NCI-H1436 (cell line): ENCODE measurements around the gene MMP19.
A peak's percentile ranks its signal among the peaks of the same experiment; 100 is the strongest.
"Not testable (repeated sequence)": the region's sequence is repeated elsewhere in the genome, so short reads cannot be mapped to it uniquely, and the experiment has no call there.

Experiments
- DNase-seq: peaks from one replicate; lab custom pipeline; 2025; lab: John Stamatoyannopoulos, UW

The MMP19 gene

DNA sequence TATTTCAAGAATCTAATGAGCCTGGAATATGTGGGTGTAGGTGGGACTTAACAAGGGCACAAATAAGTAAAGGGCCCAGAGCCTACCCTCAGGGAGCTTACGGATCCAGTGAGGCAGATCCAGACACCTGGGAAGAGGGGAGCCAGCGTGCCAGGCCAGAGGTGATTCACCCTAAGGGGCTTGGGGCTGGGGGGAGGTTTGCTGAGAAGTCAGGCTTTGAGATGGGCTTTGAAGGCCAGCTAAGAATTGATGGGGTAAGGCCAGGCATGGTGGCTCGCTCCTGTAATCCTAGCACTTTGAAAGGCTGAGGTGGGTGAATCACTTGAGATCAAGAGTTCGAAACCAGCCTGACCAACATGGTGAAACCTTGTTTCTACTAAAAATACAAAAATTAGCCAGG is 695 bp upstream of the MMP19 start:
- no peak for DNase-seq

DNA sequence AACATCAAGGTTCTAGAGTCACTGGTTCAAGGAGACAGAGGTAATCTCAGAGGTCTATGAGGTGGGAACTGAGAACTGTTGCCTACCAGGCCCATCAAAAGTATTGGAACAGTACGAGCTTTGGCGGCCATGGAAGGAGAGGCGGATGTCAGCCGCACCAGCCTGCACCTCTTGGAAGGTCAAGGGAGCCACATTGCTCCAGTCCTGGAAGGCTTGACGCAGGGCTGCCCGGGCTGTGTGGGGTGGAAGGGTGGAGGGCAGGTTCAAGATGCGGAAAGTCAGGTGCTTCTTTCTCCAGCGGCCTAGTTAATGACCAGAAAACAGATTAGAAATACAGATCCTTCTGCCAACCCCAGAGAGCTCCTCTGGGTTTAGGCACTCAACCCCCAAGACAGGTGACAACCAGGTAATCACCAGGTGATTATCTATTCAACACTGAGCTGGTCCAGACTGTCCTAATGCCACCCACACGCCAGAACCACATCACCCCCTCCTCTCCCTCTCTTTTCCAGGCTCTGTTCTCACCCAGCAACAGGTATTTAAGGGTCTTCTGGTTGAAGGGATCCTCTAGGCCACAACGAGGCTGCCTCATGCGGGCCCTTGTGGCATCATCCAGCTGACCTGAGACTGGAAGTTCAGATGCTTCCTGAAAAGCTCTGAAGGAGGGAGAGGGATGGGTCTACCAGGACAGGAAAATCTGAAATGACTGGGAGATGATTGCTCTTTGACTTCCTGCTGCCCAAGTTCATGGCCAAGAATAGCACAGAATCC is 2.0 kb downstream of the MMP19 start:
- DNase-seq: no peak

DNA sequence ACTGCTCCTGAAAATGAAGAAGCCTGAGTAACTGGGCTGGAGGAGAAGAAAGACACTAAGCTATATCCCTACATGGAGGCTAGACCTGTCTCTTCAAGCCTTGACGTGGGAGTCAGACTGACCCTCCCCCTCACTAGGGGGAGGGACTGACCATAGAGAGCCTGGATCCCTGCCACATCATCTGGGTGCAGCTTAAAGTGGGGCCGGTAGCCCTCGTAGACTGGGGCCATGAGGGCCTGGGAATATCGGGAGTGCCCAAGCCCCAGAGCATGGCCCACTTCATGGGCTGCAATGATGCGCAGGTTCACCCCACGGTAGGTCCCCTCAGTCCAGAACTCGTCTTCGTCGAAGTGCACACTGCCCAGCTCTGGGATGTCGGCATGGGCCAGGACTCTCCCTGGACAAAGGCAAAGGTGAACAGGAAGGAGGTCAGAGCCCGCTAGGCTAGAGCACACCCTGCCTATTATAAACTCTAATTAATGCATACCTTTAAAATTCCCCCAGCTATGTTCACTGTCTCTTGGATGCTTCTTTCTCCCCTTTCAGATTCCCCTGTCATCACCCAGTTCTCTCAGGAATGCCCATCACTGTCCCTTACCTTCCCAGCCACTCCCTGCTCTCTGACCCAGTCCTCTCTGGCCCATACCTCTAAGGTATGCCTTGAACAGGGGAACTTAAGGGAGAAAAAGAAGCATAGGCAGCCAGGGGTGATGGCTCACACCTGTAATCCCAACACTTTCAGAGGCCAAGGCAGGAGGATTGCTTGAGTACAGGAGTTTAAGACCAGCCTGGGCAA is 3.2 kb downstream of the MMP19 start:
- DNase-seq: no peak

DNA sequence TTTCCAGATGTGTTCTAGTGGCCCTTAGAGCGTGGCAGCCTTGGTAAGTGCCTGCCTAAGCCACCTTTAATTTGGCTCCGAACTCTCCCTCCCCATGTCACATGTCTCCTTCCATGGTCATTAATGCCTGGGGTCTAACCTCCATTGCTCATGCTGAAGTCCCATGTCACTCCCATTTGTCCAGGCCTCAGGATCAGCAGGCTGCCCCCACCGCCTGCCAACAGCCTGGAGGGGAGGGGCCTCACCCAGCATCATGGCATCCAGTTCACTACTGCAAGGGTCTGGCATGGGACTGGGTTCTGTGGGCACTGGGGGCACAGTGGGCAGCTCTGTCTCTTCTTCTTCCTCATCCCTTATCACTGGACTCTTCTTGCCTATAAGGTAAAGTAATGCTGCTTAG is 4.4 kb downstream of the MMP19 start:
- no peak for DNase-seq

DNA sequence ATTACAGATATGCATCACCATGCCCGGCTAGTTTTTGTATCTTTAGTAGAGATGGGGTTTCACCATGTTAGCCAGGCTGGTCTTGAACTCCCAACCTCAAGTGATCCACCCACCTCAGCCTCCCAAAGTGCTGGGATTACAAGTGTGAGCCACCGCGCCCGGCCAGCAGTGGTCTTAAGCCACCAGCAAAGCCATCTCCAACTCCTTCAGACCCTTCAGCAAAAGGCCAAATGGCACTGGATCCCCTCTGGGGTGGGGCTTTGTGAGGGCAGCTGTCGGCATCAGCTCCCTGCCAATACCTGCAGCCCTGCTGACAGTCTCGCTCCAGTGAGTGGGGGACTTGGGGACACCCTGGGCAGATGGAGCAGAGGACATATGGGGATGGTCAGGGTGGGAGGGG is 8.3 kb downstream of the MMP19 start:
- DNase-seq: not testable (repeated sequence)

DNA sequence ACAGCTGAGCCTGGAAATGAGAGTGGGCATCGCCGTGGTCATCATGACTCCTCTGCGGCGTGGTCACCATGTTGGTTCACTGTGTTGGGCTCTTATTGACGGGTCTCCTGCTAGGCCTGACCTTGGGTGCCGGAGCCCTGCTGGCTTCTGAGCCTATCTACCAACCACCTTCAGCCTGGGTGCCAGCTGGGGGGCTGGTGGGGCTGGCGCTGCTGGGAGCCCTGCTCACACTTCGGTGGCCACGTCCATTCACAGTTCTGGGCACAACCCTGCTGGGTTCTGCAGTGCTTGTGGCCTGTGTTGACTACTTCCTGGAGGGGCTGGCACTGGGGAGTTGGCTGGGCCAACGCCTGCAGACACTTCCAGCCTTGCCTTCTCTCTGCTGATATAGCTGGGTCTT is 9.7 kb downstream of the MMP19 start:
- DNase-seq: no peak

DNA sequence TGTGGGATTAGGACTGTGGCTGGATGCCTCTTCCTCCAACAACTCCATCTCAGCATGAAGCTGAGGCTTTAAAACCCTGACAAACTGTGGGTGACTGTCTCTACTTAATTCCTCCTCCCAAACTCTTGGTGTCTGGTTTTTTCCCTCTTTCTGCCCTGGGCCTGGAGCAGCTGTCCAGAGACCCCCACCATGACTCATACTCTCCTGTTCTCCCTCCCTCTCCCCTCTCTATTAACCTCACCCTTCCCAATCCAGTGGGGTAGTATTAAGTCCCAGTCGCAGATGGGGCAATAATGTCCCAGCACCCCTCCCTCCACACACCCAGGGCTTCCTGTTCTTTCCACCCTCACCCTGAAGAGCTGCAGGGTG is 11.3 kb downstream of the MMP19 start:
- no peak for DNase-seq

DNA sequence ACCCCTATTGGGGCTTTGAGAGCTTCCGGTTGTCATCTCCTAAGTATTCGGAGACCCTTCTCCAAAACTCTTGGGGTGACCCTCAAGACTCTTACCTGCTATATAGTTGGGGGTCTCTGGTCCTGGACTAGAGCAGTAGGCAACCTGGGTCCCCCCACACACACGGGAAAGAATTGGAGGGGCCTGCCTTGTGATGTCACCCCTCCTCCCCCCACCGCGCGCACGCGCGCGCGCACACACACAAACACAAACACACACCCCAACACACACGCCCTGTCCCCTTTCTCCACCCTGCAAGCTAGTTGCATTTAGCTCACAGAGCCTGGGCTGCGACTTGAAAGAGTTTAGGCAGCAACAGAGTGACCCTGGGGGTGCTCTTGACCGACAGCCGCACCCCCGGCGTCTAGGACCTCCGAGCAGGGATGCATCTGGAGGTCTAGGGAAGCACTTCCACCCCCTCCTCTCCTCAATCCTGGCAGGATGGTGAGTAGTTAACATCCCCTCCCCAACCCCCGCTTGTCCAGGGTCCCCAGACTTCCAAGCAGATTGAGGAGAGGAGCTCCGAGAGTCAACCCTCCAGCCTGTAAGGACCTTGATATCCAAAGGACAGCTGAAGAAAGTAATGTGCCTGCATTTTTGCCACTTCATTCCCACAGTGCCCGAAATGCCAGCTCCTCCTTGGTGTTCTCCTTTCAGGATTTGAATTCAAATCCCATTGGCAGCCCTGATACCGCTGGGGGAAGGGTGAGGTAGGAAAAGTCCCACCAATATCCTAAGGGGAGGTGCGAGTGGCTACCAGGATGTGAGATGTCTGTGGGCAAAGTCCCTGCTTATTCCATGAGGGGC is 11.9 kb downstream of the MMP19 start:
- DNase-seq: peak; percentile 32

DNA sequence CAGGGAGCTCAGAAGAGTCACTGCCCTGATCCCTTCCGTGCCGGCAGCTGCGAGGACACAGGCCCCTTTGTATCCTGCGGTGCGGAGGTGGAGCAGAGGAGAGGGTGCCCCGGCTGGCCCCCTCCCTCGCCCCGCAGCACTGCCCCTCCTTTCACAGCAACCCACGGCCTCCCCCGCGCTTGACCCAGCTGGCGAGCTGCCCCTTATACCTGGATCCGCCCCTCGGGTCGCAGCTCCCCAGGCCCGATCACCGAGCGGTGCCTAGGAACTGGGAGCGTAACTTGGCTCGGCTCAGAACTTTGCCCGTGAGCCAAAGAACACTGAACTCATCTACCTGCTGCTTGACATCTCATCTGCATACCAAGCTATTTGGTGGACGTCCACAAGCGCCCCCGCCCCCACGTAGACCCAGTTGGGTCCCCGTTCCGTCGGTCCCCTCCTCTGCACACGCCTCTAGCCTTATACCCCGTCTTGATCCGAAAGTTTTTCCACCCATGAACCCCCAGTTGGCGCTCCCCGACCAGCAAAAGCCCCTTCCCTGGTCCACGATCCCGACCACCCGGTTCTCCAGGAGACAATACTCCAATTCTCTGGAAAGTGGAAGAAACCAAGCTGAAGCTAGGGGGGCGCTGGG is 12.7 kb downstream of the MMP19 start:
- DNase-seq: peak; percentile 23

DNA sequence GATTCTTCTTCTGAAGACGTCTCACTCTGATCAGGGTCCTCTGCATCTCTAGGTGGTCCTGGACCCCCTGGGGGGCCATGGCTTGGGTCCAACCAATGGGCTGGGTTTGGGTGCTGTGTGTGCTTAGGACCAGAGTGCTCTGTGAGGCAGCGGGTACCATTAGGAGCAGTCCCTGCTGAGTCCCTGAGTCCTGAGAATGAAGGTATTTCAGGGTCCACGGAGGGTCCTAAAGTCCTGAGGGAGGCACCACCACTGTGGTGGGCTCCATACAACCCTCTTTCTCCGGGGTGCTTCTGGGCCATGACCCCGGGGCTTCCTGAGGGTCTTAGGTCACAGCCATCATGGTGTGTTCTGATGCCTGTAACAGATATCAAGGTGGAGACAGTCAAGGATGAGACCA is 14.4 kb downstream of the MMP19 start:
- DNase-seq: no peak

DNA sequence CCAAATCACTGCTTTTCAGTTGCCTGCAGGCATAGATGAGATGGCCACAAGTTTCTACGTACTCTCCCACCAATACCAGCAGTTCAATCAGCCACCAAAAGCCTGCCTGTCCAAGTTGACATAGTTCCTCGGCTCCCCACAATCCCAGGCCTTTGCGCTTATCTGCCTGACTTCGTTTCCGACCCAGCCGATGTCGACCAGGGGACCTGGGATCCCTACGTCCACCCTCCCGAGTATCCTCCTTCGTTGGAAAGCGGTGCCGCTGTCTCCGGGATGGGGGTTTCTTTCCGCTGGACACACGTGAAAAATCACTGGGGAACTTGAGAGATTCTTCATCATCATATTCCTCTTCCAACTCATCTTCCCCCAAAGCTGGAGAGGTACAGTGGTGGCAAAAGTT is 14.9 kb downstream of the MMP19 start:
- DNase-seq: no peak

DNA sequence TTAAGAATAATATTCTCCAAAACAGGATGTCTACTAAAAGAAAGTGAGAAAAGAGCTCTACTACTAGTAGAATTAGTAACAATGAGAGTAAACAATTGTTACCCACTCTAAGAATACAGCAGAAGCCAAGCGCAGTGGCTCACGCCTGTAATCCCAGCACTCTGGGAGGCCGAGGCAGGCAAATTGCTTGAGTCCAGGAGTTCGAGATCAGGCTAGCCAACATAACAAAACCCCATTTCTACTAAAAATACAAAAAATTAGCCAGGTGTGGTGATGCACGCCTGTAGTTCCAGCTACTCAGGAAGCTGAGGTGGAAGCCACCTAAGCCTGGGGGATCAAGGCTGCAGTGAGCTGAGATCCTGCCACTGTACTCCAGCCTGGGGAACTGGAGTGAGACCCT is 18.0 kb downstream of the MMP19 start:
- DNase-seq: no peak

DNA sequence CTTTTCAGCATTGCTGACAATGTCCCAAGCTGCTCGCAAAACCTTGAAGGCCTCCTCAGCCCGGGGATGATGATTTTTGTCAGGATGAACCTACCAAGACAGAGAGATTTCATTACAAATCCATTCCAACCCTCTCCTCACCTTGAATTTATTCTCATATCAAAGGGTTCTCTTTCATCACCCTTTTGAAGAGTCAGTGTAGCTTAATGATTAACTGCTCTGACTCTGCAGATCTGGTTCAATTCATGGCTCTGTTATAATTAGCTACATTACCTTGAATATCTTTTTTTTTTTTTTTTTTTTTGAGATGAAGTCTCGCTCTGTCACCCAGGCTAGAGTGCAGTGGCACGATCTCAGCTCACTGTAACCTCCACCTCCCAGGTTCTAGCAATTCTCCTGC is 19.3 kb downstream of the MMP19 start:
- DNase-seq: no peak

DNA sequence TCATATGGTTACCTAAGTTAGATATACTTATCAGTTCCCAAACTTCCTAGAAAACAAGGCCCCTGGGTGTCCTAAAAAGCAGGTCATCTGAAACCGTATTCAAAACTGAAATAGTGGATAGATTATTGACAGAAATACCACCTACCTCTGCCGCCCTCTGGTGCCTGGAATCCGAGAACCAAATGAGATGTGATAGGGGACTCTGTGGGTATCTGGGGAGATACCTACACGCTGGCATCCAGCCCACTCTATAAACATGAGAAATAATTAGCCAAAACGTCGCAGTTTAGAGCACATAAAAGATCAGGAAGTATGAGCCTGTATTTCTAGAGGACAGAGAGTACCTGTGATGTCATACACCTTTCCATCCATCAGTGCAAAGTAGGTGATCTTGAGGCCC is 20.5 kb downstream of the MMP19 start:
- DNase-seq: no peak

DNA sequence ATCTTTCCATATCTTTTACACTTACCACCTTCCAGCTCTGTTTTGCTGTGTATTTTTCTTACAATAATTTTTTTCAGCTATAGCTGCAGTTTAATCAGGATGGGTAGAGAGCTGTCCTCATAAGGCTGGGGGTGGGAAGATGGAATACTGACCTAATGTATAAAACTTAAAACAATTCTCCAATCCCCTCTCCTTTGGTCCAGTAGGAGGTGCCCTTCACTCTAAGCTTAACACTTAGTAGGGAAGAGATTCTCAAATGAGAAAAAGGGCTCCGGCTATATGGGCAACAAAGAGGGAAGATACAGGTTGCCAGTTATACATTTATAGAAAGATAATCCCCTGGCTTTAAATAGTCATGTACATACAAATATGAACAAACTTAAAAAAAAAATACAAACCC is 22.1 kb downstream of the MMP19 start:
- no peak for DNase-seq

DNA sequence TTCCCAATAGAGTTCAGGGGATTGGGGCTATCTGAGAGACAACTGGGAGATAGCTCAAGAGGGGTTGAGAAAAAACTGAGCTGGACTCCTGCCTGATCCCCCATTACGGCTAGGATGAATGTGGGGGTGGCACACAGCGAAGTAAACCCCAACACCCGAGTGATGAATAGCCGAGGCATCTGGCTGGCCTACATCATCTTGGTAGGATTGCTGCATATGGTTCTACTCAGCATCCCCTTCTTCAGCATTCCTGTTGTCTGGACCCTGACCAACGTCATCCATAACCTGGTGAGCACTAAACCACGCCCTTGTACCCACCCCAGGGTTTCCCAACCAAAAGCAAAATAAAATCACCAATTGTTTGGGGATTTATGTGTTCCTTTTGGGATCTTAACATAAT is 23.9 kb downstream of the MMP19 start:
- no peak for DNase-seq

DNA sequence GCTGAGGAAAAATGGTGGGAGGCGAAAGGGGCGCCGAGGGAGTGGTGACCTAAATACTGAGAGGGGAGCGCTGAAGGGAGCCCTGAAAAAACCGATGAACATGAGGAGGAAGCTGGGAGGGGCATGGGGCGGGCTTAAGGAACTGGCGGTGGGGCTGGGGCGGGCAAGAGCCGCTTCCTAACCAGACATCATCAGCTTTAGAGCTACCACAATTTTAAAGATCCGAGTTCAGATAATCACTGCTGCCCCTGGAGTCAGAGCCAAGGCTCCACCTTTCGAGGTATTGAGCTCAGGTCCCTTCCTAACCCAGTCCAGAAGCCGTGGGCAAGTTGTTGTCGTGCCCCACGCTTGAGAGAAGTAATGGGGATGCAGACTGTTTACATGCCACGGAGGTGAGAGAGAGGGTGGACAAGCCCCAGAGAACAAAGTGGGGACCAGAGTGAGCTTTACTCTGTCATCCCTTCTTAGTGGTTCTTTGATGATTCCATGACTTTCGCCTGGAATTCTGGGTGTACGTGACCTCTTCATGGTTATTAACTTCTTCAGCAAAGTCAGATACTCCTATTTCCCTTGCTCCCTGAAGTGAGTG is 24.5 kb downstream of the MMP19 start:
- no peak for DNase-seq

DNA sequence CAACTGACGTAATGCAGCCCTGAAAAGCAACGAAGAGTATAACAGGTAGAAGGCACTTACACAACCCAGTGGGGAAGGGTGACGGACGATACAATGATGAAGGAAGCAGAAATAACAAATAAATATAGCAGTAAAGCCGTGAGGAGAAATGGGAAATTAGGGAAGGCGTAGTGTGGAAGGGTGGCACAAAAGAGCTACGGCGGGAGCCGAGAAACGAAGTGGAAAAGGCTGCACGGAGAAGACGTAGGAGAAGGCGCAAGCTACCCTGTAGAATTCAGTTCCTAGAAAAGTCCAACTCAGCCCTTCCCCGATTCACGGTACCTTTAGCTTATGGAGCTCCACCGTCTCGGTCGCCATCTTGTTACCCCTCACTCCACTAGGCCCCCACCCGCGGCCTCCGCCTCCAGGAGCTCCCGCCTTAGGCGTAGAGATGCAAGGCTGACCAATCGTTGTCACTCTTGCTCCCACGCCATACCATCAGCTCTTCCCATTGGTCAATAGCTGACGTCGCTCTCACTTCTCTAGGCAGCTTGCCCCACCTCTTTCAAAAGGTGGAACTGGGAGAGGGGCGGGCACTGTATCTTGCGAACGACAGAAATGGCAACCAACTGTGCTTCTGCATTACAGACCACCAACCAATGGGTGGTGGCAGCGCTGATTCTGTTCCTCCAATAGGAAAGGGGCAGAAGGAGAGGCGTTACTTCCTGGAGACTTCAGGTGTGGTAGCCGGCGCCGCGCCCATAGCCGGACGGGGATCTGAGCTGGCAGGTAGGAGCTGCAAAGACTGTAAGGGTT is 25.2 kb downstream of the MMP19 start, which contains the start of the genes ORMDL2 and SARNP:
Gene ORMDL2 (plus strand): TSS at position 697 of the 795 bp plus-strand sequence. CDS start 959 bp downstream, outside the sequence.
Gene SARNP (minus strand): TSS at position 380 of the 795 bp plus-strand sequence. CDS start 23 bp downstream, at position 357.
- peak; percentile 99 for DNase-seq

DNA sequence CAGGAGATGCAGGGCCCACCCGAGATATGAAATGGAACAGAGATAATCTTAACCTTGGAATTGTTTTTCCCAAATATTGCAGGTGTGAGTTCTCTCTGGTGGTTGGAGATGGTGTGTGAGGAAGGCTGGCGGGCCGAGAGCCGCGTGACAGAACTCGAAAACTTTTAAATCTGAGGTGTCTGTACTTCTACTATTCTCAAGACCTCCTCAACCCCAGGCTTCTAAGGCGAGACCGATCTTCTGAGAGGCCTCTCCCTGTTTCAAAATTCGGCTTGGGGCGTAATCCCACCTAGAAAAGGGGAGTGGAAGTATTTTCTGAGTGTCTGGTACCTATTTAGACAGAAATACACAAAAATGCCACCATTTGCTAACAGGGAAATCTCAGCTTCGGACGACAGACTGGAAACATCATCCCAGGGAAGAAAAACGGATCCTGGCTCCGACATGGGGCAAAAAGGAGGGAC is 25.8 kb downstream of the MMP19 start:
- DNase-seq: no peak

DNA sequence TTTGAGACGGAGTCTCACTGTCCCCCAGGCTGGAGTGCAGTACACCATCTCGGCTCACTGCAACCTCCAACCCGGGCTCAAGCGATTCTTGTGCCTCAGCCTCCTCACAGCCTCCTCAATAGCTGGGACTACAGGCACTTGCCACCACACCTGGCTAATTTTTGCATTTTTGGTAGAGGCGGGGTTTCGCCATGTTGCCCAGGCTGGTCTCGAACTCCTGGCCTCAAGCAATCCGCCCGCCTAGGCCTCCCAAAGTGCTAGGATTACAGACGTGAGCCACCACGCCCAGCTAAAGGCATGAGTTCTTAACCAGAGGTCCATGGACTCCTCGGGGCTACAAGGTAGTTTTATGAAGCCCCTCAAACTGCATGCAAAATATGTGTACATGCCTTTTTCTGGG is 27.3 kb downstream of the MMP19 start:
- no peak for DNase-seq

DNA sequence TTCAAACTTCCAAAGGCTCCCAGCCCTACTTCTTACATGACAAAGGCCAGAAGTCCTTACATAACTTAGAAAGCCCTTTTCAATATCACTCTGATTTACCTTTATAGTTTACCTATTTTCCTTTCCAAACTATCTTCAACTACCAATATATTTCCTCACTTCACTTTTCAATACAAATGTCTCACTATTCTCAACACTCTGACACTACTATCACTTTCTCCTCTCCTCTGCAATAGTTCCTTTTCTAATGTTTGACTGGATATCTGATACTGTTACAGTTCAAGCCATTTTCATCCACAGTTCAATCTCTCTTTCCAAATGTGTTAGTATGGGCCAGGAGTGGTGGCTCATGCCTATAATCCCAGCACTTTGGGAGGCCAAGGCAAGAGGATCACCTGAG is 28.5 kb downstream of the MMP19 start:
- no peak for DNase-seq
